ENCODE measurements around the gene RERE. TPM values are rescaled to one million over a fixed set of nuclear protein-coding genes. Genes with fewer than 3 reads are reported as not detected.

RERE gene
- total RNA-seq, 1 experiment from 2014 or later, result 40.6 TPM

- DNase-seq (ENCODE audit: low read depth, low spot score), result no peak
- no peaks in the 10 kb centered on the region for H3K27me3 ChIP-seq (ENCODE audit: insufficient read depth, low read length)
- H3K9me3 ChIP-seq (ENCODE audit: control insufficient read depth in 1 of 2, insufficient read depth in 1 of 2, low read depth in 1 of 2, low read length in 2 of 2), result no peaks in the 10 kb centered on the region
- H4K20me1 ChIP-seq (ENCODE audit: insufficient read depth), result no peaks in the 10 kb centered on the region
- intact Hi-C loops (cut with micrococcal nuclease), result no loop called here
- H3K36me3 ChIP-seq (ENCODE audit: control insufficient read depth in 1 of 2, insufficient read depth in 2 of 2, low read length in 2 of 2), result no peaks in the 10 kb centered on the region
- CTCF ChIA-PET, result interaction anchor here (1.0 kb wide), 1 partner anchor 21 kb away, joined by 4 read pairs; no protein-coding TSS in a partner anchor
- POLR2A ChIA-PET, result no interaction called here
- ATAC-seq, result no peak
- H3K27ac ChIP-seq (ENCODE audit: low read depth, low read length), result no peak overlapping the region
- H3K4me2 ChIP-seq (ENCODE audit: low read length), result no peak overlapping the region
- peaks cover 32 to 36% of the 10 kb centered on the region in 2 experiments for H3K4me1 ChIP-seq (ENCODE audit: control insufficient read depth in 1 of 2, insufficient read depth in 2 of 2, low read length in 2 of 2)
- no TSS peak for BruUV-seq (replicated peaks)
- no peak overlapping the region for H2AFZ ChIP-seq (ENCODE audit: low read depth, low read length, poor library complexity, severe bottlenecking)
- no peak overlapping the region for H3K4me3 ChIP-seq (replicated peaks in 1 of 2; ENCODE audit: low read depth in 1 of 2, low read length in 2 of 2)
- TF ChIP-seq, protein P1, sequence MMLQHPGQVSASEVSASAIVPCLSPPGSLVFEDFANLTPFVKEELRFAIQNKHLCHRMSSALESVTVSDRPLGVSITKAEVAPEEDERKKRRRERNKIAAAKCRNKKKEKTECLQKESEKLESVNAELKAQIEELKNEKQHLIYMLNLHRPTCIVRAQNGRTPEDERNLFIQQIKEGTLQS (IDR thresholded peaks at IDR 0.05), result no peak
- TF ChIP-seq, protein P2, sequence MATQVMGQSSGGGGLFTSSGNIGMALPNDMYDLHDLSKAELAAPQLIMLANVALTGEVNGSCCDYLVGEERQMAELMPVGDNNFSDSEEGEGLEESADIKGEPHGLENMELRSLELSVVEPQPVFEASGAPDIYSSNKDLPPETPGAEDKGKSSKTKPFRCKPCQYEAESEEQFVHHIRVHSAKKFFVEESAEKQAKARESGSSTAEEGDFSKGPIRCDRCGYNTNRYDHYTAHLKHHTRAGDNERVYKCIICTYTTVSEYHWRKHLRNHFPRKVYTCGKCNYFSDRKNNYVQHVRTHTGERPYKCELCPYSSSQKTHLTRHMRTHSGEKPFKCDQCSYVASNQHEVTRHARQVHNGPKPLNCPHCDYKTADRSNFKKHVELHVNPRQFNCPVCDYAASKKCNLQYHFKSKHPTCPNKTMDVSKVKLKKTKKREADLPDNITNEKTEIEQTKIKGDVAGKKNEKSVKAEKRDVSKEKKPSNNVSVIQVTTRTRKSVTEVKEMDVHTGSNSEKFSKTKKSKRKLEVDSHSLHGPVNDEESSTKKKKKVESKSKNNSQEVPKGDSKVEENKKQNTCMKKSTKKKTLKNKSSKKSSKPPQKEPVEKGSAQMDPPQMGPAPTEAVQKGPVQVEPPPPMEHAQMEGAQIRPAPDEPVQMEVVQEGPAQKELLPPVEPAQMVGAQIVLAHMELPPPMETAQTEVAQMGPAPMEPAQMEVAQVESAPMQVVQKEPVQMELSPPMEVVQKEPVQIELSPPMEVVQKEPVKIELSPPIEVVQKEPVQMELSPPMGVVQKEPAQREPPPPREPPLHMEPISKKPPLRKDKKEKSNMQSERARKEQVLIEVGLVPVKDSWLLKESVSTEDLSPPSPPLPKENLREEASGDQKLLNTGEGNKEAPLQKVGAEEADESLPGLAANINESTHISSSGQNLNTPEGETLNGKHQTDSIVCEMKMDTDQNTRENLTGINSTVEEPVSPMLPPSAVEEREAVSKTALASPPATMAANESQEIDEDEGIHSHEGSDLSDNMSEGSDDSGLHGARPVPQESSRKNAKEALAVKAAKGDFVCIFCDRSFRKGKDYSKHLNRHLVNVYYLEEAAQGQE (IDR thresholded peaks at IDR 0.05; ENCODE audit: low read depth), result no peak
- TF ChIP-seq FOSL1 (IDR thresholded peaks at IDR 0.05; ENCODE audit: low read depth), result no peak
- no peak for TF ChIP-seq CTCF (IDR thresholded peaks at IDR 0.05 in 2 of 3, conservative IDR thresholded peaks at IDR 0.05 in 1 of 3; ENCODE audit: borderline replicate concordance in 1 of 3, insufficient read depth in 1 of 3, low read depth in 2 of 3, low read length in 2 of 3)
- TF ChIP-seq ZFX (IDR thresholded peaks at IDR 0.05), result no peak
- no peak for TF ChIP-seq EGR1 (IDR thresholded peaks at IDR 0.05; ENCODE audit: low read depth)
- TF ChIP-seq SIN3A (IDR thresholded peaks at IDR 0.05; ENCODE audit: low read depth), result no peak
- TF ChIP-seq ZNF274 (IDR thresholded peaks at IDR 0.05; ENCODE audit: low read depth, low read length), result no peak
- no peak for TF ChIP-seq CBX3 (IDR thresholded peaks at IDR 0.05; ENCODE audit: low read depth)
- no peak for TF ChIP-seq CEBPB (IDR thresholded peaks at IDR 0.05; ENCODE audit: low read depth)
- TF ChIP-seq EZH2phosphoT487 (IDR thresholded peaks at IDR 0.05; ENCODE audit: borderline replicate concordance), result no peak
- TF ChIP-seq SRF (IDR thresholded peaks at IDR 0.05; ENCODE audit: low read depth), result no peak
- TF ChIP-seq YY1 (IDR thresholded peaks at IDR 0.05; ENCODE audit: extremely low read depth, insufficient replicate concordance, low read depth, low read length), result no peak
- TF ChIP-seq ELF1 (IDR thresholded peaks at IDR 0.05; ENCODE audit: borderline replicate concordance, low read depth), result no peak
- no peak overlapping the region for H3K9ac ChIP-seq (ENCODE audit: low read length)
- RAD21 ChIA-PET (ENCODE audit: low non-redundant PET in 1 of 2, low total read pairs in 2 of 2, uncharacterized antibody in 2 of 2, unreplicated experiment in 2 of 2), result no interaction called here
- peaks cover 14% of the 10 kb centered on the region for H3K79me2 ChIP-seq (ENCODE audit: insufficient read depth, low read length)
- no peaks in the 10 kb centered on the region for H3K9me2 ChIP-seq (ENCODE audit: insufficient read depth)
These were observed 111.1 kb downstream of the RERE start for GRCh38 chr1:8706291-8706690.
